ENCODE data around the gene WNT1.

Gene WNT1

DNA sequence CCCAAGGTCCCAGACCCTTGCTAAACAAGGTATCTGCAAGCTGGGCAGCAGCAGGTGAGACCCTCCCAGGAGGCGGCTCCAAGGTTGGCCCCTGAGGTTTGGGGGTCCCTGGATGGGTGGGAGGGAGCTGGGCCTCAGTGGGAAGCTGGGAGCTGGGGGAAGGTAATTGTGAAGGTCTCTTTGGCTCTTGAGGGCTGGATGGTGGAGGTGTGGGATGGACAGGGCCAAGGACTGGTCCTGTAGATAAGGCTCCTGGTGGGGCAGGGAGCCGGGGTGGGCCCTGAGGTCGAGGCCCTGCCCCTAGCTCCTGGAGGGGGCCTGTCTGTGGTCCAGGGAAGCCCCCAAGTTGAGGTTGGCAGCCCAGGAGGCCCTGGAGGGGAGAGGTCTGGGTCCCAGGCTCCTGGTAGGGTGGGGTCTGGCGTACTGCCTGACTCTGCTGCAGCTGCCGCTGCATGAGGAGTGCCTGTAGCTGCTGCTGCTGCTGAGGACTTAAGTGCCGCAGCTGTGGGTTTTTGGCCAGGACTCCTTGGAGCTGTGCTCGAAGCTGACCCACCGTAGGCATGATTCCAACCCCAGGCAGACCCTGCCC lies 53.5 kb downstream of the WNT1 start:
- DNase-seq, result no peak
